Posterior vena cava (tissue), 2 donors: Measurements from ENCODE around the gene OR14C36. TPM values are rescaled to one million over a fixed set of nuclear protein-coding genes. Genes with fewer than 3 reads are reported as not detected.
"Not testable (repeated sequence)": the region's sequence is repeated elsewhere in the genome, so short reads cannot be mapped to it uniquely, and the experiment has no call there.

Source experiments
- DNase-seq: peaks from one replicate; pipeline ENCODE4 v3.0.0-alpha.2; 2020; ENCODE audit warnings: low spot score
- intact Hi-C, 2 donors: fragments of 100-400 bp; cut with DNase I; formaldehyde crosslinking; loops; one replicate each; pipeline versions ENCODE4 v1.14.1 to v1.14.2; 2022 to 2023
- long read RNA-seq, 2 donors: library from polyadenylated mRNA; unstranded; transcript quantifications; one replicate each; pipeline ENCODE4 v2.0.0, GENCODE V29; 2020 to 2021
- total RNA-seq, 2 donors: library from RNA; stranded (reverse); fragmentation: NEBNext Ultra II Directional; extraction: Animal tissue kit (Norgen Biotek cat#: 25700); gene quantifications; one replicate each; pipeline ENCODE4 v1.2.1, GENCODE V29; 2021
- donor health status: DM: yes; HTN: yes; CAD: no.
- donor health status: DM: yes; HTN: yes; CAD: no.

OR14C36 gene
- total RNA-seq: not detected
- long read RNA-seq, donor 1: 0 reads
- long read RNA-seq, donor 2: 0 reads

DNA sequence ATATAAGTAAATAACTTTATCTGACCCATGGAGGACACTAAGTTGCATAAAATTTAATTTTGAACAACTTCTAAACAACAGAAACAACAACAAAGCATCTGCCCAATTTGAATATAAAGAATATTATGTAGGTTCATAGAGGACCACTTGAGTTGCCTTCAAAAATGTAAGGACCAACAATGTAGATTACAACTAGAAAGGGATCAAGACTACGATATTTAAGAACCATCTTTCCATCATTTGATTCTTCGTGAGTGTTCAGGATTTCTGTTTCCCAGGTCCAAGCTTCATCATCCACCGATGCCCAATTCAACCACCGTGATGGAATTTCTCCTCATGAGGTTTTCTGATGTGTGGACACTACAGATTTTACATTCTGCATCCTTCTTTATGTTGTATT is at the start of gene OR14C36:
TSS of gene OR14C36 (plus strand) at position 301 of the 400 bp plus-strand sequence. CDS start at position 301, 0 bp downstream.
- intact Hi-C loops: no loop called here
- no peak for DNase-seq

GRCh38 chr1:248303324-248303723 is 45.3 kb upstream of the OR14C36 start, which contains the start of gene OR2T12:
Gene OR2T12, minus strand, starts transcription at chr1:248303424. Its CDS starts 7,846 bp downstream, at chr1:248295578.
- intact Hi-C loops: no loop called here
- DNase-seq: no peak

DNA sequence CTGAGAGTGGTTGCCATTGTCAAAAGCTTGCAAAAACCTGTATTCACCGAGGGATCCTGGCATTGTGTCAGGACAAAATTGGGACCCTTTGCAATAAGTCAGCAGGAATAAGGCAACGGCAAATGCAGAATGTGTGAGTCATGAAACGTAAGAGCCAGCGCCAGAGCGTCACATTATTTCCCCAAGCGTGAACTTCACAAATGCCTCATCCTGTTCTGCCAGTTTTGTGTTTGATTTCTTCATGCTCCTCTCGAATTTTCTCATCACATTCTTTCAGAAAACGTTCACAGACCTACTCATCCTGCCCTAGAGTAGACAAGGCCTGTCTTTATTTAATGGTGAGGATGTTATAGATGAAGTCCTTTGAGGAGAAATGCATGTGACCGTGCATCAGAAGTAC is 42.9 kb upstream of the OR14C36 start:
- DNase-seq, intact Hi-C loops: not testable (repeated sequence)

- intact Hi-C loops: no loop called here
- DNase-seq: peak; percentile 50
Observed at GRCh38 chr1:248306103-248306502, 42.5 kb upstream of the OR14C36 start.

DNA sequence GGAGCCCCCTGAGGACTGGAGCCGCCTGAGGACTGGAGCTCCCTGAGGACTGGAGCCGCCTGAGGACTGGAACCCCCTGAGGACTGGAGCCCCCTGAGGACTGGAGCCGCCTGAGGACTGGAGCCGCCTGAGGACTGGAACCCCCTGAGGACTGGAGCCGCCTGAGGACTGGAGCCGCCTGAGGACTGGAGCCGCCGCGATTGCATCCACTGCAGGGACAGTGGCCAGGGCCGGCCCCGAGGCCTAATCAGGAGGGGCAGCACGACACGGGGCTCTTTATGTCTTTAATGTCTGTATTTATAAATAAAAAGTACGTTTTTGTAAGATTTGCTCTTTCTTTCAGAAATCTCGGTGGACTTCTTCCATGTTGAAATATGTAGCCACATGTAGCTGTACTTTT is 41.8 kb upstream of the OR14C36 start:
- DNase-seq: peak; percentile 43
- intact Hi-C loops: not testable (repeated sequence)

DNA sequence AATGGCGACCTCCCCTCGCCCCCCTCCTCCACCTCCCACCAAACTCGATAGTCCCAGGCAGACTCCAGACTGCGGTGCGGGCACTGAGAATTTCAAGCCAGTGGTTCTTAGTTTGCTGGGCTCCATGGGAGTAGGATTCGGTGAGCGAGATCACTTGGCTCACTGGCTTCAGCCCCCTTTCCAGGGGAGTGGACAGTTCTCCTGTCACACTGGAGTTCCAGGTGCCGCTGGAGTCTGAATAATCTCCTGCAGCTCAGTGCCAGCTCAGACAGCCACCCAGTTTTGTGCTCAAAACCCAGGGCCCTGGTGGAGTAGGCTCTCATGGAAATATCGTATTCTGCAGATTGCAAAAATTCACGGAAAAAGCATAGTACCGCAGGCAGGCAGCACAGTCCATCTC is 31.8 kb upstream of the OR14C36 start:
- intact Hi-C loops: no loop called here
- no peak for DNase-seq

GRCh38 chr1:248324468-248324867 is 24.1 kb upstream of the OR14C36 start, which contains the start of gene OR2M7:
Gene OR2M7, minus strand, starts transcription at chr1:248324568. Its CDS starts 0 bp downstream, at chr1:248324568.
- DNase-seq: no peak
- intact Hi-C loops: no loop called here

- no peak for DNase-seq
- intact Hi-C loops: no loop called here
Observed at GRCh38 chr1:248343451-248343850, 5.1 kb upstream of the OR14C36 start.

DNA sequence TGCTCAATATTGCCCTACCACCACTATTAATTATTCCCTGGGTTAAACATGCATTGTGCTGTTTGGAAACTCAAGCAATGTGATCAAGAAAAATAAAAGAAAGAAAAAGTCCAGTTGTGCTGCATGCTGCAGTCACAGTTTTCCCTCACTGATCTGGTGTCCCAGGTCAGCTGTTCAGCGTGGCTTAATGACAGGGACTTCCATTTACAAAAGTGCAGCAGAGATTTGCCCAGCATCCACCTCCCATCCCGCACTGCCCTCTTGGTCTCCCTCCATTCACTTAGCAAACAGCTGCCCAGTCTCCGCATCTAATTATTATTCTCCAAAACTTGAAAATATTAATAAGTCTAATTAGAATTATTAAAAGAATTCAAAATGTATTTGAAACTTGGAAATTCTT is 10.8 kb downstream of the OR14C36 start:
- intact Hi-C loops: no loop called here
- no peak for DNase-seq

DNA sequence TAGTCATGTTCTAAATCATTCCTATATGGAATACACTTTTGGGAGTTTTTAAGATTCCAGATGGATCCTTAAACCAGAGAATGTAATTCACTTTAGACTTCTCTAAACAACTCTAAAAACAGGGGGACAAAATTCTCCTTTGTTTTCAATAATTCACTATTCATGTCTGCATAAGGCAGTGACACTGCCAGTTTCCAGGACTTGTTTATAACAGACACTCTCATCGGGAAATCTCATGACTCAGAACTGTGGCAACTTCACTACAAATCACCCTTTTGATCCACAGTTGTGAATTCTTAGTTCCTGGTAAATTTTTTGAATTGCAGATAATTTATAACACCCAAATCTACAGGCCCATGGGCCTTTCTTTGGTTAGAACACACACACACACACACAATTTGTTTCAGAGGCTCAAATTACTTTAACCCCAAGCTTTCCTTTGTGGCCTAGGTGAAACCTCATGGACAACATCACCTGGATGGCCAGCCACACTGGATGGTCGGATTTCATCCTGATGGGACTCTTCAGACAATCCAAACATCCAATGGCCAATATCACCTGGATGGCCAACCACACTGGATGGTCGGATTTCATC is 12.6 kb downstream of the OR14C36 start, which contains the start of gene OR2T4:
TSS of gene OR2T4 (plus strand) at position 545 of the 595 bp plus-strand sequence. CDS start at position 545, 0 bp downstream.
- intact Hi-C loops: no loop called here

DNA sequence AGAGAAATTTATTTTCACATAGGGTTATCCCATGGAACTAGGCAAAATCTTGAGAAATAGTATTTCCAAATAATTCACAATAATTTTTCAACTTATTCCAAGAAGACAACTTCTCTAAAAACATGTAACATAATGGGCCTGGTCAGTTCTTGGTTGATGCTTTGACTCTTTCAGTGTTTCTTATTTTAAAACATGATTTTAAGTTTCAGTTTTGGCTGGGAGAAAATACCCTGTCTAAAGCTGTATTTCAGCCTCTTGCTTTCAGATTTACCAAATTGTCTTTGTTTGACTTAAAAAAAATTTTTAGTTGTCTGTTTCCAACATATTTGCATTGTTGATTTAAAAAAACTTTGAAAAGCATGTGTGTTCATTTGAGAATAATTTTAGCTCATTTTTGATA is 18.0 kb downstream of the OR14C36 start:
- no peak for DNase-seq
- intact Hi-C loops: no loop called here

More for the DNA sequence above, 12.6 kb downstream of the OR14C36 start, which contains the start of gene OR2T4:
- DNase-seq: no peak

- DNase-seq: no peak
- intact Hi-C loops: no loop called here
Observed at GRCh38 chr1:248372394-248372793, 23.8 kb downstream of the OR14C36 start.

DNA sequence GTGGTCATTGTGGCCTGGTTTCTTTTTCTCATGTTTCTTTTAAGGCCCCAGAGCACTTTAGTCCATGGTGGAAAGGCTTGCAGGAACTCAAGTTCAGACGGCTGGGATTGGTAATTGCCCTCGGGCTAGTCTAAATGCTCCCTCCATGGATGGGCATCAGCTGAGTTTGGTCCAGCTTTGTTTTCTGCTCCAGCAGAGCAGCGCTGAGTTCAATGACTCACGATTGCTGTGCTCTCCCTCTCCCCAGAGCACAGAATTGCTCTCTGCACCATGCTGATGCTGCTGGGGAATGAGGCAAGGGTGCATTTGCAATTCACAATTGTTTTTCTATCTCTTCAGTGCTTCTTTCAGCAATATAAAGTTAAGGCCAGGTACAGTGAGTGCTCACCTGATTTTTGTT is 25.2 kb downstream of the OR14C36 start:
- DNase-seq: no peak
- intact Hi-C loops: no loop called here

GRCh38 chr1:248375446-248375845 is 26.9 kb downstream of the OR14C36 start, which contains the start of gene OR2T6:
Gene OR2T6, plus strand, starts transcription at chr1:248375746. Its CDS starts 11,863 bp downstream, at chr1:248387609.
- no peak for DNase-seq
- intact Hi-C loops: no loop called here

DNA sequence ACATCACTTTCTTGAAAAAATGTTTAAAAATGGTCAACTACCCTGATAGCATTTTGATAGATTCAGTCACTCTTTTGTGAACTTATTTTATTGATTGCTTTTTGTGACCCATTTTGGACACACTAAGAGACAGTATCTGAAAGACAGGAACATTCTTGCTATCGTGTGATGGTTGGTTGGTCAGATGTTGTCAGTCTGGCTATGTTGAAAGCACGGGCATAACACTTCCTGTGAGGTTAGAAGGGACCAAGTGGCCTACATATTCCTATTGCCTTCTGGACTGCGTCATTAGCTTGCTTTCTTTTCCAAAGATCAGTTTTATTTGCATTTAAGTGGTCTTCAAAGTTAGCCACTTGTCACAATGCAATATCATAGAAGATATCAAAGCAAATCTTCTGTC is 28.3 kb downstream of the OR14C36 start:
- DNase-seq: no peak
- intact Hi-C loops: no loop called here

- DNase-seq: no peak
- intact Hi-C loops: no loop called here
Observed at GRCh38 chr1:248380854-248381253, 32.3 kb downstream of the OR14C36 start.

DNA sequence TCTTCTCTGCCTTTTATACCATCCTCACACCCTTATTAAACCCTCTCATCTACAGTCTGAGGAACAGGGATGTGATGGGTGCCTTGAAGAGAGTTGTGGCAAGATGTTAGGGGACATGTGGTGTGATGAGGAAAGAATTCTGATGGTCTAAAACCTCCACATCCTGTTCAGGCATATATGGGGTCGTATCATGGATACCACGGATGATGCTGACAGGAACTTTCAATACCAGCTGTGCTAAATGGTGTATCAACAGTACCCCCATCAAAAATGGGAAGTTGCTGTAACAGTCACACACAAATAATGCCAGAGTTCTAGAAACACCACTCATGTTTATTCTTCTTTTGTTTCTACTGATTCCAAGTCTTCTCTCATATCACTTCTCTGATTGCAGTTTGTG is 39.9 kb downstream of the OR14C36 start:
- DNase-seq: no peak
- intact Hi-C loops: no loop called here

DNA sequence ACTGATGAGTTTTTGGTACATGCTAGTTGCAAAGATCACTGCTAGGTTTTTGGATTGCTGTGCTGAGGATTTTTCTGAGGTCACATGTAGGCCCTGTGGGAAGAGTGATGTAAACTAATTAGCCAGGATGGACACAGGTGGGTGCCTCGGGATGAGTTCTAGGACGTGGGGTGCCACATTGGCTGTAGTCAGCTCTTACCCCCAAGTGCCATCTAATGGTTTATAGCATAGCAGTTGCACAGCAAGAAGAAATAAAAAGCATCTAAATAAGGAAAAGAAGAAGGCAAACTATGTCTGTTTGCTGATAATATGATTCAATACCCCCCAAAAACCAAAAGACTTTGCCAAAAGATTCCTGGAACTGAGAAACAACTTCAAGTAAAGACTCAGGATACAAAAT is 44.5 kb downstream of the OR14C36 start:
- intact Hi-C loops: no loop called here

More for the DNA sequence above, 44.5 kb downstream of the OR14C36 start:
- DNase-seq: no peak
